GM12878 (cell line): ENCODE results near the gene RAC3. TPM values are rescaled to one million over a fixed set of nuclear protein-coding genes. Genes with fewer than 3 reads are reported as not detected.

ENCODE experiments used
- CEBPZ ChIP-seq: fragments of 150-350 bp; IDR thresholded peaks from 2 replicates; pipeline ENCODE4 v1.6.1; 2016; ENCODE audit warnings: low read depth, low read length
- CHD1 ChIP-seq: IDR thresholded peaks from 2 replicates; pipeline ENCODE4 v1.6.1; 2012; ENCODE audit warnings: low read depth, low read length, improper control_type of control experiment
- CHD2 ChIP-seq: IDR thresholded peaks from 2 replicates; pipeline ENCODE4 v1.6.1; 2011; ENCODE audit warnings: low read depth, low read length, improper control_type of control experiment, borderline replicate concordance
- IKZF1 ChIP-seq: fragments of 450-650 bp; conservative IDR thresholded peaks from 2 replicates; pipeline ENCODE4 v1.6.1; 2017; ENCODE audit warnings: antibody characterized with exemption, mild to moderate bottlenecking
- KDM1A ChIP-seq: fragments of 200-600 bp; sonication (generic); IDR thresholded peaks from 2 replicates; pipeline ENCODE4 v1.6.1; 2016; ENCODE audit warnings: borderline replicate concordance
- MEF2A ChIP-seq: IDR thresholded peaks from 2 replicates; pipeline ENCODE4 v1.6.1; 2011; ENCODE audit warnings: low read depth, mild to moderate bottlenecking, low read length, moderate library complexity; ENCODE audit not compliant: insufficient read depth
- SREBF1 ChIP-seq: IDR thresholded peaks from 2 replicates; pipeline ENCODE4 v1.6.1; 2012; ENCODE audit warnings: mild to moderate bottlenecking, low read length
- YBX1 ChIP-seq: fragments of 450-650 bp; IDR thresholded peaks from 2 replicates; pipeline ENCODE4 v1.6.1; 2016; ENCODE audit warnings: antibody characterized with exemption
- ZBTB11 ChIP-seq: fragments of 450-650 bp; formaldehyde crosslinking; IDR thresholded peaks from 2 replicates; pipeline ENCODE4 v1.5.0; 2022; ENCODE audit warnings: mild to moderate bottlenecking, missing genetic modification characterization
- ZNF207 ChIP-seq: fragments of 450-650 bp; IDR thresholded peaks from 2 replicates; pipeline ENCODE4 v1.6.1; 2014; ENCODE audit warnings: antibody characterized with exemption, mild to moderate bottlenecking, borderline replicate concordance
- polyA plus RNA-seq, 11 experiments: library from polyadenylated mRNA; depleted of rRNA in 4 of 11; unstranded in 6 of 11; stranded (reverse) in 5 of 11; fragments of >200 nt; fragmentation: Nextera tagmentation in 4 of 11; fragmentation: Illumina TruSeq in 1 of 11; extraction: Ambion mirVana in 4 of 11; extraction: Trizol in 1 of 11; gene quantifications; 1 replicate in 1 of 11; 2 replicates in 10 of 11; pipeline versions ENCODE4 v1.2.1 to v1.2.3, GENCODE V29; 2011 to 2016; ENCODE audit warnings: inconsistent platforms in 2 of 11, missing spikeins in 2 of 11, low read depth in 1 of 11
- total RNA-seq, 4 experiments: library from RNA; depleted of rRNA in 3 of 4; stranded (reverse); fragments of >200 nt in 3 of 4; fragmentation: Illumina TruSeq in 1 of 4; extraction: Trizol in 1 of 4; gene quantifications; 2 replicates each; pipeline versions ENCODE4 v1.2.1 to v1.2.3, GENCODE V29; 2013 to 2021
- TF ChIP-seq, protein P1 (sequence below): IDR thresholded peaks from 2 replicates; pipeline ENCODE4 v1.6.1; 2012; ENCODE audit warnings: low read depth, low read length, improper control_type of control experiment
- TF ChIP-seq, protein P2 (sequence below): fragments of 450-650 bp; IDR thresholded peaks from 2 replicates; pipeline ENCODE4 v1.6.1; 2016; ENCODE audit warnings: mild to moderate bottlenecking, moderate library complexity, borderline replicate concordance
- TF ChIP-seq, protein P3 (sequence below): fragments of 450-650 bp; IDR thresholded peaks from 2 replicates; pipeline ENCODE4 v1.6.1; 2017; ENCODE audit warnings: mild to moderate bottlenecking, low read depth, inconsistent platforms; ENCODE audit not compliant: poor library complexity, severe bottlenecking

The RAC3 gene
- total and polyA plus RNA-seq, 10 of the 15 experiments (the other 5 are each of a cell fraction or from before 2014, with no cell fraction given), result 0.11 to 32.9 (median 6.7) TPM

- TF ChIP-seq ZBTB11 (CRISPR knock-in tag), result no peak
- TF ChIP-seq, protein P1, sequence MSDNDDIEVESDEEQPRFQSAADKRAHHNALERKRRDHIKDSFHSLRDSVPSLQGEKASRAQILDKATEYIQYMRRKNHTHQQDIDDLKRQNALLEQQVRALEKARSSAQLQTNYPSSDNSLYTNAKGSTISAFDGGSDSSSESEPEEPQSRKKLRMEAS, result 0 out of 2 replicates have a peak, but pooled peaks have one; percentile 43
- no peak for TF ChIP-seq CHD1
- no peak for TF ChIP-seq KDM1A
- TF ChIP-seq CHD2, result no peak
- TF ChIP-seq ZNF207, result no peak
- TF ChIP-seq, protein P2, sequence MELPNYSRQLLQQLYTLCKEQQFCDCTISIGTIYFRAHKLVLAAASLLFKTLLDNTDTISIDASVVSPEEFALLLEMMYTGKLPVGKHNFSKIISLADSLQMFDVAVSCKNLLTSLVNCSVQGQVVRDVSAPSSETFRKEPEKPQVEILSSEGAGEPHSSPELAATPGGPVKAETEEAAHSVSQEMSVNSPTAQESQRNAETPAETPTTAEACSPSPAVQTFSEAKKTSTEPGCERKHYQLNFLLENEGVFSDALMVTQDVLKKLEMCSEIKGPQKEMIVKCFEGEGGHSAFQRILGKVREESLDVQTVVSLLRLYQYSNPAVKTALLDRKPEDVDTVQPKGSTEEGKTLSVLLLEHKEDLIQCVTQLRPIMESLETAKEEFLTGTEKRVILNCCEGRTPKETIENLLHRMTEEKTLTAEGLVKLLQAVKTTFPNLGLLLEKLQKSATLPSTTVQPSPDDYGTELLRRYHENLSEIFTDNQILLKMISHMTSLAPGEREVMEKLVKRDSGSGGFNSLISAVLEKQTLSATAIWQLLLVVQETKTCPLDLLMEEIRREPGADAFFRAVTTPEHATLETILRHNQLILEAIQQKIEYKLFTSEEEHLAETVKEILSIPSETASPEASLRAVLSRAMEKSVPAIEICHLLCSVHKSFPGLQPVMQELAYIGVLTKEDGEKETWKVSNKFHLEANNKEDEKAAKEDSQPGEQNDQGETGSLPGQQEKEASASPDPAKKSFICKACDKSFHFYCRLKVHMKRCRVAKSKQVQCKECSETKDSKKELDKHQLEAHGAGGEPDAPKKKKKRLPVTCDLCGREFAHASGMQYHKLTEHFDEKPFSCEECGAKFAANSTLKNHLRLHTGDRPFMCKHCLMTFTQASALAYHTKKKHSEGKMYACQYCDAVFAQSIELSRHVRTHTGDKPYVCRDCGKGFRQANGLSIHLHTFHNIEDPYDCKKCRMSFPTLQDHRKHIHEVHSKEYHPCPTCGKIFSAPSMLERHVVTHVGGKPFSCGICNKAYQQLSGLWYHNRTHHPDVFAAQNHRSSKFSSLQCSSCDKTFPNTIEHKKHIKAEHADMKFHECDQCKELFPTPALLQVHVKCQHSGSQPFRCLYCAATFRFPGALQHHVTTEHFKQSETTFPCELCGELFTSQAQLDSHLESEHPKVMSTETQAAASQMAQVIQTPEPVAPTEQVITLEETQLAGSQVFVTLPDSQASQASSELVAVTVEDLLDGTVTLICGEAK, result peak; percentile 70
- TF ChIP-seq YBX1, result no peak
- TF ChIP-seq, protein P3, sequence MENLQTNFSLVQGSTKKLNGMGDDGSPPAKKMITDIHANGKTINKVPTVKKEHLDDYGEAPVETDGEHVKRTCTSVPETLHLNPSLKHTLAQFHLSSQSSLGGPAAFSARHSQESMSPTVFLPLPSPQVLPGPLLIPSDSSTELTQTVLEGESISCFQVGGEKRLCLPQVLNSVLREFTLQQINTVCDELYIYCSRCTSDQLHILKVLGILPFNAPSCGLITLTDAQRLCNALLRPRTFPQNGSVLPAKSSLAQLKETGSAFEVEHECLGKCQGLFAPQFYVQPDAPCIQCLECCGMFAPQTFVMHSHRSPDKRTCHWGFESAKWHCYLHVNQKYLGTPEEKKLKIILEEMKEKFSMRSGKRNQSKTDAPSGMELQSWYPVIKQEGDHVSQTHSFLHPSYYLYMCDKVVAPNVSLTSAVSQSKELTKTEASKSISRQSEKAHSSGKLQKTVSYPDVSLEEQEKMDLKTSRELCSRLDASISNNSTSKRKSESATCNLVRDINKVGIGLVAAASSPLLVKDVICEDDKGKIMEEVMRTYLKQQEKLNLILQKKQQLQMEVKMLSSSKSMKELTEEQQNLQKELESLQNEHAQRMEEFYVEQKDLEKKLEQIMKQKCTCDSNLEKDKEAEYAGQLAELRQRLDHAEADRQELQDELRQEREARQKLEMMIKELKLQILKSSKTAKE, result no peak
- TF ChIP-seq CEBPZ, result no peak
- no peak for TF ChIP-seq MEF2A
- peak; percentile 22; the same call in 1 of the 2 replicates for TF ChIP-seq SREBF1
- peak; percentile 78 for TF ChIP-seq IKZF1
Observed at GRCh38 chr17:82051776-82052637, 20.5 kb downstream of the RAC3 start, which contains the start of the genes GPS1 and RFNG (continued).
